Endothelial cell of umbilical vein (primary cell): ENCODE measurements around the gene LHX2. TPM values are rescaled to one million over a fixed set of nuclear protein-coding genes. Genes with fewer than 3 reads are reported as not detected.

Experiments used
- BruUV-seq: library from RNA; stranded (reverse); fragments of 400-500 nt; replicated peaks from 2 replicates; lab custom pipeline; 2021; lab: Mats Ljungman, UMichigan
- CTCF ChIA-PET: fragments of 300-600, 350-600 bp; sonication (Branson Sonifier 250); formaldehyde crosslinking; loops from one replicate; lab custom pipeline; 2021; ENCODE audit warnings: antibody characterized with exemption, inconsistent platforms; lab: Charles Lee
- POLR2A ChIA-PET: fragments of 300-600, 350-600 bp; sonication (Branson Sonifier 250); formaldehyde crosslinking; loops from one replicate; lab custom pipeline; 2021; ENCODE audit warnings: antibody characterized with exemption, inconsistent platforms; lab: Charles Lee
- DNase-seq: peaks from one replicate; pipeline ENCODE4 v3.0.0-alpha.2; 2011; ENCODE audit warnings: low read depth, low spot score
- FAIRE-seq: peaks from 2 replicates; lab custom pipeline; 2011; peaks lifted over from hg19 to GRCh38; lab: Jason Lieb, UNC
- H2AFZ ChIP-seq: 2 replicates; pipeline ENCODE4 v1.6.0; 2012; ENCODE audit warnings: low read depth, low read length, control low read depth, inconsistent platforms
- H3K27ac ChIP-seq: 2 replicates; pipeline ENCODE4 v1.5.1; 2011; ENCODE audit warnings: low read depth, mild to moderate bottlenecking, control low read depth, low read length, moderate library complexity; ENCODE audit not compliant: insufficient read depth
- H3K27me3 ChIP-seq, 2 experiments: 2 replicates each; pipeline versions ENCODE4 v1.6.0 to v1.6.1; 2011; ENCODE audit warnings: low read length in 2 of 2, mixed read lengths in 1 of 2; ENCODE audit not compliant: control insufficient read depth in 2 of 2, insufficient read depth in 2 of 2
- H3K36me3 ChIP-seq, 2 experiments: 2 replicates in 1 of 2; 3 replicates in 1 of 2; pipeline ENCODE4 v1.5.1; 2011; ENCODE audit warnings: low read length in 2 of 2, mild to moderate bottlenecking in 1 of 2, moderate library complexity in 1 of 2; ENCODE audit not compliant: control insufficient read depth in 2 of 2, insufficient read depth in 2 of 2; ENCODE audit errors: extremely low read depth in 1 of 2
- H3K4me1 ChIP-seq: 3 replicates; pipeline ENCODE4 v1.5.1; 2011; ENCODE audit warnings: mild to moderate bottlenecking, low read length; ENCODE audit not compliant: control insufficient read depth, insufficient read depth; ENCODE audit errors: extremely low read depth
- H3K4me2 ChIP-seq: 2 replicates; pipeline ENCODE4 v1.6.1; 2011; ENCODE audit warnings: low read length, control low read depth, mixed read lengths; ENCODE audit not compliant: insufficient read depth
- H3K4me3 ChIP-seq, 3 experiments: fragments of 200-600 bp in 1 of 3; sonication (generic), shearing (Covaris generic) in 1 of 3; replicated peaks in 1 of 3; 2 replicates each; pipeline ENCODE4 v1.5.1; 2011 to 2016; ENCODE audit warnings: control low read depth in 3 of 3, low read length in 3 of 3, mild to moderate bottlenecking in 2 of 3, inconsistent platforms in 1 of 3, low read depth in 1 of 3, moderate library complexity in 1 of 3; ENCODE audit not compliant: insufficient read depth in 1 of 3
- H3K79me2 ChIP-seq: 2 replicates; pipeline ENCODE4 v1.6.0; 2012; ENCODE audit warnings: low read length, inconsistent platforms; ENCODE audit not compliant: control insufficient read depth, insufficient read depth
- H3K9ac ChIP-seq: replicated peaks from 2 replicates; pipeline ENCODE3; 2011; ENCODE audit warnings: low read length, control low read depth; ENCODE audit not compliant: insufficient read depth; ENCODE audit errors: extremely low read depth
- H3K9me1 ChIP-seq: replicated peaks from 3 replicates; pipeline ENCODE4 v1.6.0; 2011; ENCODE audit warnings: mild to moderate bottlenecking, low read length; ENCODE audit not compliant: control insufficient read depth, insufficient read depth; ENCODE audit errors: extremely low read depth
- H3K9me3 ChIP-seq: replicated peaks from 2 replicates; pipeline ENCODE4 v1.5.1; 2012; ENCODE audit warnings: low read length, inconsistent platforms; ENCODE audit not compliant: control insufficient read depth, insufficient read depth
- H4K20me1 ChIP-seq: replicated peaks from 2 replicates; pipeline ENCODE3; 2011; ENCODE audit warnings: mild to moderate bottlenecking, low read length; ENCODE audit not compliant: control insufficient read depth, insufficient read depth; ENCODE audit errors: extremely low read depth
- EZH2 ChIP-seq: IDR thresholded peaks from 2 replicates; pipeline ENCODE4 v1.6.1; 2012; ENCODE audit warnings: borderline replicate concordance, low read depth, mild to moderate bottlenecking, moderate library complexity, low read length, inconsistent platforms; ENCODE audit not compliant: severe bottlenecking
- FOS ChIP-seq: IDR thresholded peaks from 2 replicates; pipeline ENCODE4 v1.6.1; 2011; ENCODE audit warnings: mild to moderate bottlenecking, low read length, moderate library complexity, borderline replicate concordance; ENCODE audit not compliant: insufficient read depth
- GATA2 ChIP-seq: IDR thresholded peaks from 2 replicates; pipeline ENCODE4 v1.7.0; 2011; ENCODE audit warnings: low read depth, mild to moderate bottlenecking, moderate library complexity, mixed read lengths, low read length; ENCODE audit not compliant: insufficient read length, insufficient read depth
- JUN ChIP-seq: IDR thresholded peaks from 2 replicates; pipeline ENCODE4 v1.6.1; 2011; ENCODE audit warnings: borderline replicate concordance, low read depth; ENCODE audit not compliant: insufficient read length, insufficient read depth
- MYC ChIP-seq: IDR thresholded peaks from one replicate; pipeline ENCODE4 v1.6.1; 2011; ENCODE audit warnings: mild to moderate bottlenecking, low read depth, low read length
- POLR2A ChIP-seq: IDR thresholded peaks from 2 replicates; pipeline ENCODE4 v1.6.1; 2012; ENCODE audit warnings: low read depth, mild to moderate bottlenecking, control low read depth, low read length
- POLR2AphosphoS5 ChIP-seq: IDR thresholded peaks from 2 replicates; pipeline ENCODE4 v1.6.1; 2012; ENCODE audit warnings: low read depth, mild to moderate bottlenecking, control low read depth, low read length, moderate library complexity; ENCODE audit not compliant: insufficient read depth
- dilution Hi-C: fragments of 300-500 bp; cut with MboI; formaldehyde crosslinking; loops from one replicate; pipeline ENCODE4 v1.15.0; 2019; ENCODE audit warnings: low sequenced_read_pairs; ENCODE audit not compliant: extremely low pct_ligation_motif_present
- intact Hi-C: fragments of 100-400 bp; cut with micrococcal nuclease; formaldehyde crosslinking; loops from one replicate; pipeline ENCODE4 v1.10.0; 2022
- polyA plus RNA-seq, 4 experiments: library from polyadenylated mRNA; depleted of rRNA in 3 of 4; stranded (reverse) in 3 of 4; unstranded in 1 of 4; fragments of >200 nt; gene quantifications; 2 replicates each; pipeline versions ENCODE4 v1.2.1 to v1.2.3, GENCODE V29; 2011 to 2012; ENCODE audit warnings: missing spikeins in 1 of 4
- total RNA-seq: library from RNA; stranded (reverse); gene quantifications from 2 replicates; pipeline ENCODE4 v1.2.3, GENCODE V29; 2021
- TF ChIP-seq, protein P1 (sequence below), 2 donors: IDR thresholded peaks; 1 replicate in 1 of 2; 2 replicates in 1 of 2; pipeline ENCODE4 v1.5.1; 2011; ENCODE audit warnings: low read length in 2 of 2, mild to moderate bottlenecking in 2 of 2, moderate library complexity in 2 of 2, control low read depth in 1 of 2, inconsistent platforms in 1 of 2, low read depth in 1 of 2; ENCODE audit not compliant: insufficient read depth in 1 of 2; ENCODE audit errors: extremely low read depth in 1 of 2
- TF ChIP-seq, protein P2 (sequence below): IDR thresholded peaks from 2 replicates; pipeline ENCODE4 v1.6.1; 2011; ENCODE audit not compliant: insufficient read depth, insufficient read length

The LHX2 gene
- total and polyA plus RNA-seq, 2 donors (not counting 3 experiments of a cell fraction or from before 2014, with no cell fraction given) = not detected

GRCh38 chr9:124033967-124034366, 22.4 kb downstream of the LHX2 start:
- Histone ChIP-seq H3K9me3 (no peaks in the 10 kb centered on the region), H3K36me3 (no peaks in the 10 kb centered on the region), H3K4me1 (no peaks in the 10 kb centered on the region), H2AFZ (no peak overlapping the region), H3K4me3 (no peak overlapping the region), H3K4me2 (no peak overlapping the region), H3K27me3 (peaks cover 34 to 38% of the 10 kb centered on the region in 2 experiments), H3K79me2 (no peaks in the 10 kb centered on the region), H3K27ac (no peak overlapping the region), H4K20me1 (no peaks in the 10 kb centered on the region), H3K9ac (no peak overlapping the region), H3K9me1 (no peaks in the 10 kb centered on the region)
- dilution Hi-C loops (no loop called here), intact Hi-C loops (no loop called here)
- no peak for DNase-seq
- CTCF ChIA-PET = no interaction called here
- POLR2A ChIA-PET = no interaction called here
- FAIRE-seq = no peak
- no peak for TF ChIP-seq POLR2AphosphoS5
- TF ChIP-seq JUN = no peak
- TF ChIP-seq GATA2 = no peak
- no peak for TF ChIP-seq EZH2
- TF ChIP-seq POLR2A = no peak
- TF ChIP-seq, protein P1, sequence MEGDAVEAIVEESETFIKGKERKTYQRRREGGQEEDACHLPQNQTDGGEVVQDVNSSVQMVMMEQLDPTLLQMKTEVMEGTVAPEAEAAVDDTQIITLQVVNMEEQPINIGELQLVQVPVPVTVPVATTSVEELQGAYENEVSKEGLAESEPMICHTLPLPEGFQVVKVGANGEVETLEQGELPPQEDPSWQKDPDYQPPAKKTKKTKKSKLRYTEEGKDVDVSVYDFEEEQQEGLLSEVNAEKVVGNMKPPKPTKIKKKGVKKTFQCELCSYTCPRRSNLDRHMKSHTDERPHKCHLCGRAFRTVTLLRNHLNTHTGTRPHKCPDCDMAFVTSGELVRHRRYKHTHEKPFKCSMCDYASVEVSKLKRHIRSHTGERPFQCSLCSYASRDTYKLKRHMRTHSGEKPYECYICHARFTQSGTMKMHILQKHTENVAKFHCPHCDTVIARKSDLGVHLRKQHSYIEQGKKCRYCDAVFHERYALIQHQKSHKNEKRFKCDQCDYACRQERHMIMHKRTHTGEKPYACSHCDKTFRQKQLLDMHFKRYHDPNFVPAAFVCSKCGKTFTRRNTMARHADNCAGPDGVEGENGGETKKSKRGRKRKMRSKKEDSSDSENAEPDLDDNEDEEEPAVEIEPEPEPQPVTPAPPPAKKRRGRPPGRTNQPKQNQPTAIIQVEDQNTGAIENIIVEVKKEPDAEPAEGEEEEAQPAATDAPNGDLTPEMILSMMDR (IDR thresholded peaks at IDR 0.05; ENCODE audit: extremely low read depth in 1 of 2, insufficient read depth in 1 of 2, low read depth in 1 of 2, low read length in 2 of 2) = no peak
- no peak for TF ChIP-seq MYC
- TF ChIP-seq, protein P2, sequence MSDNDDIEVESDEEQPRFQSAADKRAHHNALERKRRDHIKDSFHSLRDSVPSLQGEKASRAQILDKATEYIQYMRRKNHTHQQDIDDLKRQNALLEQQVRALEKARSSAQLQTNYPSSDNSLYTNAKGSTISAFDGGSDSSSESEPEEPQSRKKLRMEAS = no peak
- no peak for TF ChIP-seq FOS
- BruUV-seq = no TSS peak
